ENCODE data around the gene TSPAN19.

Gene TSPAN19

GRCh38 chr12:84969226-84969625 lies 66.9 kb downstream of the TSPAN19 start:
- Histone ChIP-seq H3K4me3 (ENCODE audit: low read length in 2 of 2) (no peak overlapping the region), H4K91ac (ENCODE audit: low read depth, low read length, poor library complexity) (no peak overlapping the region), H2AK5ac (ENCODE audit: low read depth, low read length) (no peak overlapping the region), H3K9me3 (replicated peaks in 1 of 2; ENCODE audit: control insufficient read depth in 2 of 2, insufficient read depth in 1 of 2, low read depth in 1 of 2, low read length in 2 of 2) (no peaks in the 10 kb centered on the region), H3K27me3 (ENCODE audit: control insufficient read depth in 3 of 3, insufficient read depth in 3 of 3, low read depth in 1 of 3, low read length in 3 of 3) (no peaks in the 10 kb centered on the region), H3K27ac (replicated peaks; ENCODE audit: low read length) (no peak overlapping the region), H3K36me3 (replicated peaks in 1 of 2; ENCODE audit: control insufficient read depth in 2 of 2, insufficient read depth in 2 of 2, low read length in 2 of 2) (no peaks in the 10 kb centered on the region), H3K79me1 (ENCODE audit: low read depth, low read length) (no peaks in the 10 kb centered on the region), H2BK120ac (ENCODE audit: low read depth, low read length) (no peak overlapping the region), H2BK15ac (ENCODE audit: low read length) (no peak overlapping the region), H4K8ac (ENCODE audit: low read depth, low read length) (no peak overlapping the region), H3K18ac (ENCODE audit: low read length) (no peak overlapping the region), H3K4me2 (ENCODE audit: insufficient read depth, low read length, poor library complexity, severe bottlenecking) (no peak overlapping the region), H3K23ac (ENCODE audit: low read depth, low read length, poor library complexity) (no peak overlapping the region), H2BK12ac (ENCODE audit: low read length) (no peak overlapping the region), H3K9ac (ENCODE audit: low read depth, low read length, poor library complexity) (no peak overlapping the region), H2BK5ac (ENCODE audit: low read length) (no peak overlapping the region), H2AFZ (ENCODE audit: low read length) (no peak overlapping the region), H3K14ac (ENCODE audit: low read length) (no peak overlapping the region), H3K4me1 (ENCODE audit: control insufficient read depth in 2 of 2, insufficient read depth in 1 of 2, low read depth in 1 of 2, low read length in 2 of 2) (peaks cover 5 to 28% of the 10 kb centered on the region in 2 donors), H3K4ac (ENCODE audit: low read length) (no peak overlapping the region)
- DNase-seq (ENCODE audit: low spot score), result no peak
- WGBS, 2 donors (ENCODE audit: extremely low coverage in 2 of 2, insufficient read length in 2 of 2, insufficient replicate concordance in 1 of 2), result no CpG with 5 or more reads among the region's 3 CpGs
